Activated CD8-positive, alpha-beta T cell treated with anti-CD3 and anti-CD28 coated beads for 36 hours (primary cell): ENCODE results near the gene EIF5A. TPM values are rescaled to one million over a fixed set of nuclear protein-coding genes. Genes with fewer than 3 reads are reported as not detected.

Source experiments
- ATAC-seq: fragments of 200-7000 bp; cut with Tn5 transposase; one replicate; pipeline ENCODE4 v1.10.0; 2021; ENCODE audit warnings: mild to moderate bottlenecking, moderate library complexity
- CTCF ChIA-PET: fragments of 350-600 bp; sonication (Branson Sonifier 250); formaldehyde crosslinking; loops from one replicate; lab custom pipeline; 2021; ENCODE audit warnings: antibody characterized with exemption; lab: Charles Lee
- POLR2A ChIA-PET: fragments of 350-600 bp; sonication (Branson Sonifier 250); formaldehyde crosslinking; loops from one replicate; lab custom pipeline; 2021; ENCODE audit warnings: antibody characterized with exemption; lab: Charles Lee
- DNase-seq: peaks from one replicate; pipeline ENCODE4 v3.0.0-alpha.2; 2020
- H3K27ac Mint-ChIP-seq: one replicate; pipeline ENCODE4 v1.8.0; 2021; ENCODE audit warnings: mild to moderate bottlenecking, mixed read lengths
- H3K27me3 Mint-ChIP-seq: one replicate; pipeline ENCODE4 v1.8.0; 2021; ENCODE audit warnings: mixed read lengths
- H3K36me3 Mint-ChIP-seq: one replicate; pipeline ENCODE4 v1.8.0; 2021; ENCODE audit warnings: low read depth, mixed read lengths
- H3K4me1 Mint-ChIP-seq: one replicate; pipeline ENCODE4 v1.8.0; 2021; ENCODE audit warnings: low read depth, mixed read lengths
- H3K4me3 Mint-ChIP-seq: one replicate; pipeline ENCODE4 v1.8.0; 2021; ENCODE audit warnings: mild to moderate bottlenecking, moderate library complexity, mixed read lengths
- H3K9me3 Mint-ChIP-seq: one replicate; pipeline ENCODE4 v1.8.0; 2021; ENCODE audit warnings: mixed read lengths
- CTCF ChIP-seq: fragments of 200-600 bp; IDR thresholded peaks from one replicate; pipeline ENCODE4 v1.8.0; 2022; ENCODE audit warnings: antibody characterized with exemption, mild to moderate bottlenecking
- intact Hi-C: fragments of 100-400 bp; cut with micrococcal nuclease; formaldehyde crosslinking; loops from one replicate; pipeline ENCODE4 v1.10.0; 2022
- total RNA-seq, 2 experiments: library from RNA; stranded (reverse); gene quantifications; one replicate each; pipeline ENCODE4 v1.2.3, GENCODE V29; 2021

Gene EIF5A
- total RNA-seq, 2 experiments from 2014 or later, result 1,064 TPM

- ChIA-PET CTCF (interaction anchor here (0.7 to 10.3 kb wide), 11 partner anchors 11 to 436 kb away, joined by 3 to 144 read pairs (median 6); partner anchors contain the start of genes ACAP1, DNAH2 and TMEM95), POLR2A (interaction anchor here (0.5 to 2.6 kb wide), 14 partner anchors 9 to 155 kb away, joined by 3 to 15 read pairs (median 4); partner anchors contain the start of gene ACAP1)
- H3K4me1 Mint-ChIP-seq, result peaks cover 19% of the 10 kb centered on the region
- intact Hi-C loops, result loop anchor here (2.0 kb wide), 1 partner anchor 13 kb away; the partner anchor contains the start of gene YBX2
- H3K4me3 Mint-ChIP-seq, result peak within 1 kb of the TSS; percentile 73
- peak within 1 kb of the TSS; percentile 57 for H3K27ac Mint-ChIP-seq
- H3K36me3 Mint-ChIP-seq, result no peaks in the 10 kb centered on the region
- H3K9me3 Mint-ChIP-seq, result no peaks in the 10 kb centered on the region
- DNase-seq, result peak; percentile 94
- H3K27me3 Mint-ChIP-seq, result peaks cover 16% of the 10 kb centered on the region
- TF ChIP-seq CTCF, result no peak
- ATAC-seq, result peak; percentile 85
Observed at GRCh38 chr17:7281074-7281952, 26.1 kb upstream of the EIF5A start, which contains the start of gene SLC2A4. Gene SLC2A4 (plus strand): TSS chr17:7281718. CDS start chr17:7281935, 217 bp downstream.

- peak overlapping the region; percentile 73 for H3K4me3 Mint-ChIP-seq
- H3K4me1 Mint-ChIP-seq, result peaks cover 19% of the 10 kb centered on the region
- no peaks in the 10 kb centered on the region for H3K9me3 Mint-ChIP-seq
- no peak for DNase-seq
- ATAC-seq, result no peak
- CTCF ChIA-PET, result interaction anchor here (0.9 to 10.3 kb wide), 8 partner anchors 10 to 435 kb away, joined by 3 to 144 read pairs (median 5); partner anchors contain the start of gene DNAH2
- no peaks in the 10 kb centered on the region for H3K36me3 Mint-ChIP-seq
- no peak overlapping the region for H3K27ac Mint-ChIP-seq
- intact Hi-C loops, result loop anchor here (2.0 kb wide), 1 partner anchor 13 kb away; the partner anchor contains the start of gene YBX2
- POLR2A ChIA-PET, result interaction anchor here (0.7 to 2.6 kb wide), 12 partner anchors 8 to 405 kb away, joined by 3 to 15 read pairs (median 4); partner anchors contain the start of genes GPS2 and TP53
- peaks cover 16% of the 10 kb centered on the region for H3K27me3 Mint-ChIP-seq
- TF ChIP-seq CTCF, result no peak
Observed at GRCh38 chr17:7281953-7282751, 25.3 kb upstream of the EIF5A start.

- Mint-ChIP-seq H3K9me3 (no peaks in the 10 kb centered on the region), H3K4me1 (peaks cover 19% of the 10 kb centered on the region), H3K27ac (no peak overlapping the region), H3K36me3 (no peaks in the 10 kb centered on the region), H3K27me3 (peaks cover 16% of the 10 kb centered on the region), H3K4me3 (peak overlapping the region; percentile 24)
- CTCF ChIA-PET, result interaction anchor here (0.9 to 10.3 kb wide), 4 partner anchors 9 to 73 kb away, joined by 3 to 144 read pairs (median 9); no protein-coding TSS in a partner anchor
- no peak for TF ChIP-seq CTCF
- ATAC-seq, result no peak
- POLR2A ChIA-PET, result interaction anchor here (0.7 to 2.6 kb wide), 10 partner anchors 9 to 404 kb away, joined by 3 to 15 read pairs (median 4); partner anchors contain the start of genes GPS2 and TP53
- intact Hi-C loops, result no loop called here
- DNase-seq, result no peak
Observed at GRCh38 chr17:7282752-7283321, 24.6 kb upstream of the EIF5A start.

GRCh38 chr17:7283471-7284216 lies 23.8 kb upstream of the EIF5A start:
- Mint-ChIP-seq H3K27ac (no peak overlapping the region), H3K4me3 (no peak overlapping the region), H3K36me3 (no peaks in the 10 kb centered on the region), H3K9me3 (no peaks in the 10 kb centered on the region), H3K4me1 (peaks cover 19% of the 10 kb centered on the region), H3K27me3 (peaks cover 19% of the 10 kb centered on the region)
- no peak for ATAC-seq
- POLR2A ChIA-PET, result interaction anchor here (0.9 to 1.3 kb wide), 3 partner anchors 12 to 46 kb away, joined by 3 to 5 read pairs (median 5); no protein-coding TSS in a partner anchor
- DNase-seq, result no peak
- CTCF ChIA-PET, result interaction anchor here (1.0 to 10.3 kb wide), 2 partner anchors 15 to 277 kb away, joined by 3 to 144 read pairs; no protein-coding TSS in a partner anchor
- no peak for TF ChIP-seq CTCF
- intact Hi-C loops, result no loop called here
